GM18858 (cell line): ENCODE data around the gene CETP.

Source experiments
- ATAC-seq: cut with Tn5 transposase; IDR thresholded peaks from one replicate; pipeline ENCODE4 v1.9.1; 2021; ENCODE audit not compliant: unreplicated experiment

CETP gene

GRCh38 chr16:56961851-56962281 is at the start of gene CETP:
Gene CETP, plus strand, starts transcription at chr16:56961950. Its CDS starts 30 bp downstream, at chr16:56961980.
- ATAC-seq, result no peak

GRCh38 chr16:56912746-56913708 is 48.7 kb upstream of the CETP start:
- ATAC-seq, result no peak

- ATAC-seq, result no peak
These were observed 46.9 kb upstream of the CETP start for GRCh38 chr16:56914896-56915295.

GRCh38 chr16:56915336-56916119 is 46.2 kb upstream of the CETP start:
- ATAC-seq, result no peak

GRCh38 chr16:56916571-56917403 is 45.0 kb upstream of the CETP start:
- ATAC-seq, result peak; percentile 85

- no peak for ATAC-seq
These were observed 43.2 kb upstream of the CETP start for GRCh38 chr16:56918467-56919012.

GRCh38 chr16:56919099-56919800 is 42.5 kb upstream of the CETP start:
- ATAC-seq, result no peak

GRCh38 chr16:56921571-56921970 is 40.2 kb upstream of the CETP start:
- no peak for ATAC-seq

- no peak for ATAC-seq
These were observed 38.2 kb upstream of the CETP start for GRCh38 chr16:56923481-56924091.

GRCh38 chr16:56927471-56927870 is 34.3 kb upstream of the CETP start:
- ATAC-seq, result no peak

GRCh38 chr16:56929639-56930038 is 32.1 kb upstream of the CETP start:
- no peak for ATAC-seq

GRCh38 chr16:56930486-56931270 is 31.1 kb upstream of the CETP start:
- no peak for ATAC-seq

- ATAC-seq, result peak; percentile 19
These were observed 30.4 kb upstream of the CETP start for GRCh38 chr16:56931271-56931891.

- ATAC-seq, result peak; percentile 80
These were observed 29.6 kb upstream of the CETP start, which contains the start of gene HERPUD1 for GRCh38 chr16:56931892-56932720. Gene HERPUD1, plus strand, starts transcription at chr16:56932142. Its CDS starts 103 bp downstream, at chr16:56932245.

- ATAC-seq, result no peak
These were observed 28.8 kb upstream of the CETP start for GRCh38 chr16:56932721-56933619.
